GM21717 (cell line): ENCODE results near the gene ATP5F1D.

Source experiments
- ATAC-seq: cut with Tn5 transposase; IDR thresholded peaks from one replicate; pipeline ENCODE4 v1.9.1; 2021; ENCODE audit warnings: mild to moderate bottlenecking, moderate library complexity; ENCODE audit not compliant: unreplicated experiment

Gene ATP5F1D

GRCh38 chr19:1220976-1221903, 20.3 kb upstream of the ATP5F1D start:
- ATAC-seq = no peak

DNA sequence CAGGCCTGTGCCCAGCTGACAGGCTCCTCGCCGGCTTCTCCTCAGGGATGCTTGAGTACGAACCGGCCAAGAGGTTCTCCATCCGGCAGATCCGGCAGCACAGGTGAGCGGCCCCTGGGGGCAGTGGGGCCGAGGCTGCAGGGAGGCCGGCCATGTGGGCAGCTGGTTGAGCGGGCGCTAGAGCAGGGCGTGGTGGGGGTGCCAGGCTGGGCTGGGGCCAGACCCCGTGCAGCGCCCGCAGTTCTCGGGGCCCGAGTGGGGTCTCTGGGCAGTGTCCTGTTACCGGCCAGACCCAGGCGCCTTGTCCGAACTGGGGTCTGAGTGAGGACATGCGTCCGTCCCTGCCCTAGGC, 19.7 kb upstream of the ATP5F1D start:
- ATAC-seq = no peak

DNA sequence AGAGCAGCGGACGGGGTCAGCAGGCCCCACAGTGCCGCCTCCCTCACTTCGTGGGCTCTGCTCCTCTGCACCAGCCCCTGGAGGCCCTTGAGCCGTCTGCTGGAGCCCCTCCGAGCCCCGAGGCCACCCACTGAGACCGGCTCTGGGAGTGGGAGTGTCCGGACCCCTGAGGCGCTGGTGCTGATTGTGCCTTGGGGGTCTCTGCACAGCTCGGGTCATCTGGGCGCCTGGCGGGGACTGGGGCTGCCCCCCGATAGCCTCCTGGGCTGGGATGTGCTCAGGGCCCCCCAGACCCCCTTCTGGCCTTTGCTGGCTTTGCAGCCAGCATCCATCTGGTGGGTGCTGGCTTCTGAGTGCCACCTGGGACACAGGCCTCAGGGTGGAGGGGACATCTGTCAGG, 19.2 kb upstream of the ATP5F1D start:
- ATAC-seq = no peak

DNA sequence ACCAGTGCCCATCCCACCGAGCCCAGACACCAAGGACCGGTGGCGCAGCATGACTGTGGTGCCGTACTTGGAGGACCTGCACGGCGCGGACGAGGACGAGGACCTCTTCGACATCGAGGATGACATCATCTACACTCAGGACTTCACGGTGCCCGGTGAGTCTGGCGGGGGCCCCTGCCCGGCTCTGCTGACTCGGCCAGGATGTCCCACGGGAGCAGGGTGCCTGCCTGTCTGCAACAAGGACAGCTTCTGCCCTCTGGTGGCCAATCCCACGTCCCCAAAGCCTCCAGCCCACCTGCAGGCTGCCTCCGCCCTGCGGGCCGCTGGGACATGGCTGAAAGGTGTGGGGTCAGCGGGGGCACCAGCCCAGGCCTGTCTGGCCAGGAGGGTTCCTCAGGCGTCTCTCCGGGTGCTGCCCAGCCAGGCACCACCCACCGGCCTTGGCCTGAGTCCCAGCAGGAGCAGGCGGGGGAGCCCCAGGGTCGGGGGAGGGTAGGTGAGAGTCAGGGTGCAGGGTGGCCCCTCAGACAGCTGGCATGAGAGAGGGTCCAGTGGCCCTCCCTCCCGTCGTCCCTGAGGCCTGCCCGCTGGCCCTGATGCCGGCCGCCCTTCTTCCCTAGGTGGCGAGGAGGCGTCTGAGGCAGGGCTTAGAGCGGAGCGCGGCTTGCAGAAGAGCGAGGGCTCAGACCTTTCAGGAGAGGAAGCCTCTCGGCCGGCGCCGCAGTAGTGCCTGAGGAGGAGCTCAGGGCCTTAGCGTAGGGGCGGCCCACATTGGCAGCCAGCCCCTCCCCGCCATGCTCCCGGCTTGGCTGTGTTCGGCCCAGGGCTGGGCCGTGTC, 18.3 kb upstream of the ATP5F1D start:
- no peak for ATAC-seq

DNA sequence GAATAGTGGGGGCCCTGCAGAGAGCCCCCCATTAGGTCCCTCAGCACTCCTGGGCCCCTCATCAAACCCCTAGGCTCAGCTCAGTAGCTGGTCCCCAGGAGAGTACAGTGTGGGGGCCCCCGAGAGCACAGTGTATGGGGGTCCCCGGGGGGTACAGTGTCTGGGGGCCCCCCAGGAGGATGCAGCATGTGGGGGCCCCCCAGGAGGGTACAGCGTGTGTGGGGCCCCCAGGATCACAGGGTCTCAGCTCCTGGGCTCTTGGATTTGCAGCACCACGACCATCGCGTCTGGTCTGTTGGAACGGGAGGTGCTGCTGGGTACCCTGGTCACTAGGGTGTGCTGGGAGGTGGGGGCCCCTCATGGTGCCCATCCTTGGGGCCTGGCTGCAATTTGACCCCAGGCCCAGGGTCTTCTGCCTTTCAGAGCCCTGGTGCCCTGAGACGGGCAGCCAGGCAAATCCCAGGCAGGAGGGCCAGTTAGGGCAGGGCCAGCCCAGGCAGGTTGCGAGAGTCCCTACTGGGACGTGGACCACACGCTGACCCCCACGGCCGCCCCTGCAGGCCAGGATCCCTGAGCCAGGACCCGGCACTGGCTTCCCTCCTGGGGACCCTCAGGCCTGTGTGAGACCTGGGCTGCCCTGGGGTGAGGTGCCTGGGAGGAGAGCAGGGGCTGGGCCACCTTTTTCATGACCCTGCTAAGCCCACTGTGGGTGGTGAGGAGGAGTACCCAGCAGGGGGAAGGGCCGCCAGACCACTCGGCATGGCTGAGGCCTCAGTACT, 17.3 kb upstream of the ATP5F1D start:
- ATAC-seq = no peak

GRCh38 chr19:1224847-1225246, 16.7 kb upstream of the ATP5F1D start:
- ATAC-seq = no peak

DNA sequence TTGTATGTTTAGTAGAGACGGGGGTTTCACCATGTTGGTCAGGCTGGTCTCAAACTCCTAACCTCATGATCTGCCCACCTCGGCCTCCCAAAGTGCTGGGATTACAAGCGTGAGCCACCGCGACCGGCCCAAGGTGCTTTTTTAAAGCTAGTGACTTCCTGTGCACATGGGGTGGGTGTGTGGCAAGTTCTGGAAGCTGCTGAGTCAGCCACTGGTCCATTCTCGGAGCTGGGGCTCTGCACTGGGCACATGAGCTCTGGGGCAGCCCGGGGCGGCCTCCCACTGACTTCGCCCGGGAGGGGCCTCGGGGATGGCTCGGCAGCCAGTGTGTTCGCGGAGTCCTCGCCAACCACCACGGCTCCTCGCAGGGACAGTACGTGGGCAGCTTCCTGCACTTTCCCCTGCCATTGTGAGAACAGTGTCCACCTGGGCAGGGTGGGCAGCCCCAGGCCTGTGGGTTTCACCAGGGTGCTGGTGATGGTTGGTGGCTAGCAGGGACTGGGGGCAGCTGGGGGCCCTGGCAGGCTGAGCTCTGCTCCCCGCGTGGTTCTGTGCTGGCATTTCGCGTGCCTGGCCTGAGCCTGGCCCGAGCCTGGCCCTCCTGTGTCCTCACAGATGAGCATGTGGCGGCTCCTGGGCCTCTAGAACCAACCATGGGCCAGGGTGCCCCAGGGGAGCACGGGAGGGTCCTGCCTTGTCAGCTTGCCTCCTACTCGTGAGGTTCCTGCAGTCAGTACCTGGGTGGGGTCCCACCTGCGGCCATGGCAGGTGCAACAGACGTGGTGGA, 15.9 kb upstream of the ATP5F1D start:
- ATAC-seq = no peak

DNA sequence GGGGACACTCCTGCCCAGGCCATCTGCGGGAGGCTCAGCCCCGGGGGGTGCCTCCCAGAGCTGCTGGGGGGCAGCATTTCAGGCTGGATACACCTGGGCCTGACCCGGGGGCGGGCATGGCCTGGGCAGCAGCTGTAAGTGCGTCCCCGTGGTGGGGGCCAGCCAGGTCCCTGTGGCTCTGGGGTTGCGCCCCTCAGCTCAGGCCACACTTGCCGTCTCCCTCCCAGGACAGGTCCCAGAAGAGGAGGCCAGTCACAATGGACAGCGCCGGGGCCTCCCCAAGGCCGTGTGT, 15.4 kb upstream of the ATP5F1D start:
- ATAC-seq = no peak

- no peak for ATAC-seq
These were observed 14.8 kb upstream of the ATP5F1D start for GRCh38 chr19:1226522-1227303.

GRCh38 chr19:1227304-1228054, 14.1 kb upstream of the ATP5F1D start:
- ATAC-seq = no peak

GRCh38 chr19:1228161-1228957, 13.2 kb upstream of the ATP5F1D start:
- ATAC-seq = no peak

DNA sequence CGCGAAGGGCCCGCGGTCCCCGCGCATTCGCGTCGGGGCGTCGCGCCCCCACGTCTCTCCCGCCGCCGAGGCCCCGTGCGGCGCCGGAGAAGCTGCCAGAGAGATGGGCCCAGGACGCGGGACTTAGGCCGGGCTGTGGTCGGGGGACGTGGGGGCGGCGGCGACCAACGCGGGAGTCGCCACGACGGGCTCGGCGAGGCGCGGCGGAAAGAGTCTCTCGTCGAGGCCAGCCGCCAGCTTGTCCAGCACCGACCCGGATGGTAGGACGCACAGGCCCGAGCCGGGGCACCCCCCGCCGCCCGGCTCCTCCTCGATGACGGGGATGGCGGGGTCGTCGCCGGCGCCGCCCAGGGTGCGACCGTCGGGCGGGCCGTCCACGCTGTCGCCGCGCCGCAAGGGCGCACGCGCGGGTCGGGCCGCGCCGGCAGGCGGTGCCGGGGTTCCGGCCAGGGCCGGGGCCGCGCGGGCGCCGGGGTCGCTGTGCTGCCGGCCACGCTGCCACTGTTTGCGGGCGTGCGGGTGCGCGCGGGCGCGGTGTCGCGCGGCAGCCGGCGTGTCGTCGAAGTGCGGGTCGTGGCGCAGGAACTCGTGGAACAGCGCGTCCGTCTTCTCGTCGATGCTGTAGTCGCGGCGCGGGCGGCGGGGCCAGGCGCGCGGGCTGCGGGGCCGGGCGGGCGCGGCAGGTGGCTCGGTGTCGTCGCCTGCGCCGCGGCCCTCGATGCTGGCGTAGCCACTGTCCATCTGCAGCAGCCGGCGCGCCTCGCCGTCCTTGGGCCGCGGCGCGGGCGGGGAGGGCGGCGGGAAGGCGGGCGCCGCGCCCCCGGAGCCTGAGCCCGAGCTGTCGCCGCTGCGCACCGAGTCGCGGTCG, 12.3 kb upstream of the ATP5F1D start:
- ATAC-seq = no peak

GRCh38 chr19:1229924-1230782, 11.4 kb upstream of the ATP5F1D start:
- ATAC-seq = no peak

DNA sequence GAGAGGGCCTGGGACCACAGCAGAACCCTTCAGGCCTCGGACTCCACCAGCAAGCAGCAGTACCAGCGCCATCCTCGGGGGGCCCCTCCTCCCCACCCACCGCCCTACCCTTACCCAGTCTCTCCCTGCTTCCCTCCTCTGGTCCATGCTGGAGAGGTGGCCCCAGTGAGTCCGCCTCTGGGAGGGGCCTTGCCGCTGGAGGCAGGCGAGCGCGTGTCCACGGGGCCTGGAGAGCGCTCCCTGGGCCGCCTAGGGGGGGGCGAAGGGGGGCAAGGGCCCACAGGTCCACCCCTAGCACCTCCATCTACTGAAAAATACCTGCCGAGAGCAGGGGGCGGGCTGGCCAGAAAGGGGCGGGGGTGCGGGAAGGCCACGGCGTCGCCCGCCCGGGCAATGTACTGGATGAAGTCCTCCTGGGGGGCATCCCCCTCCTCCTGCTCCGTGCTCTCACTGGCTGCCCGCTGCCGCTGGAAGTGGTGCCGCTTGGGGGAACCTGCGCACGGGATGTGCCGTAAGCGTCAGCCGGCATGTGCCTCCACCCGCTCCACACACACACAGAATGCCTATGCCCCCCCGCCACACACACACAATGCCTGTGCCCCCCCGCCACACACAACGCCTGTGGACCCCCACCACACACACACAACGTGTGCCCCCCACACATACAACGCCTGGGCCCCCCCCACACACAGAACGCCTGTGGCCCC, 10.6 kb upstream of the ATP5F1D start:
- no peak for ATAC-seq

DNA sequence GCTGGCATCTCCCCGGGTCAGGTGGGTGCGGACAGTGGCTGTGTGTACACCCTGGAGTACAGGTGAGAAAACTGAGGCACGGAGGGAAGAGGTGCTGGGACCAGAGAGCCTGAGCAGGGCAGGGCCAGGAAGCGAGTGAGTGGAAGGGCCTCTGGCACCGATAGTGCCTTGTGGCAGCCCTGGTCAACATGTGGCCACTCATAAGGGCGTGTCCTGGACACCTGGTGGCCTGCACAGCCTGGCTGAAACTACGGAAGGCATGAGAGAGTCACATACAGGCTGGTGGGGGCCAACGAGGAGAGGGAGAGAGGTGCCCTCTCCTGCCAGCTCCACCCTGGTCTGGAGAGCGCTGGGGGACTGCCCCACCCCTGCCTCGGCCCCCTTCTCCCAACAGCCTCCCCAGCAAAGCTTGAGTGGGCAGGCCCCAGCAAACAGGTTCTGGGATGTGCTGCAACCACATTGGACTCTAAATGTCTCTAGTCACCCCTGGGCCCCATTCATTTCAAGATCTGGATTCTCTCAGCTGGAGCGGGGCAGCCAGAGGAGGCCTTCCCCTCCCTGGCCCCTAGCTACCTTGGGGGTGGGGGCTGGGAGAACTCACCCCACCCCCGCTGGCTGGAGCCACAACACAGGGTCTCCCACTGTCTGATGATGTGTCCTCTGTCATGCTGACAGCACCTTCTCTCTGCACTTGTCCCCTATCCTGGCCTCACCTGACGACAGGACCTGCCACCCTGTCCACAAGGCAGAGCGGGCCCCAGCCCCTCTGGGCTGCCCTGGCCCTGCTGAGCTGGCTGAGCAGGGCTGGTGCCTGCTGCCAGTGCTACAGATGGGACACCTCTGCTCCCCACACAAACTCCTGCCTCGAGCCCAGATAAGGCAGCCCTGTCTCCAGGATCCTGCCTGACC, 9.6 kb upstream of the ATP5F1D start:
- no peak for ATAC-seq
